Ishikawa (cell line): ENCODE results near the gene PGBD5.

Experiments
- CEBPB ChIP-seq: IDR thresholded peaks from 2 replicates; pipeline ENCODE4 v1.6.1; 2012
- CREB1 ChIP-seq: IDR thresholded peaks from 2 replicates; pipeline ENCODE4 v1.6.1; 2012; ENCODE audit warnings: low read depth
- EGR1 ChIP-seq: IDR thresholded peaks from 2 replicates; pipeline ENCODE4 v1.6.1; 2012
- EP300 ChIP-seq: IDR thresholded peaks from 2 replicates; pipeline ENCODE4 v1.6.1; 2012; ENCODE audit warnings: borderline replicate concordance
- FOXM1 ChIP-seq: IDR thresholded peaks from 2 replicates; pipeline ENCODE4 v1.6.1; 2012; ENCODE audit warnings: low read depth, borderline replicate concordance
- MAX ChIP-seq: IDR thresholded peaks from 2 replicates; pipeline ENCODE4 v1.6.1; 2012
- NFIC ChIP-seq: IDR thresholded peaks from 2 replicates; pipeline ENCODE4 v1.6.1; 2012
- RAD21 ChIP-seq: IDR thresholded peaks from 2 replicates; pipeline ENCODE4 v1.6.1; 2012; ENCODE audit warnings: low read depth
- REST ChIP-seq: IDR thresholded peaks from 2 replicates; pipeline ENCODE4 v1.6.1; 2012; ENCODE audit warnings: low read depth, mild to moderate bottlenecking
- TAF1 ChIP-seq: IDR thresholded peaks from 2 replicates; pipeline ENCODE4 v1.6.1; 2012; ENCODE audit warnings: low read depth, mild to moderate bottlenecking
- TCF12 ChIP-seq: IDR thresholded peaks from 2 replicates; pipeline ENCODE4 v1.6.1; 2012; ENCODE audit warnings: low read depth
- TEAD4 ChIP-seq: IDR thresholded peaks from 2 replicates; pipeline ENCODE4 v1.6.1; 2012
- USF1 ChIP-seq: IDR thresholded peaks from 2 replicates; pipeline ENCODE4 v1.6.1; 2012
- YY1 ChIP-seq: IDR thresholded peaks from 2 replicates; pipeline ENCODE4 v1.6.1; 2012; ENCODE audit warnings: low read depth
- ZBTB7A ChIP-seq: IDR thresholded peaks from 2 replicates; pipeline ENCODE4 v1.6.1; 2012; ENCODE audit warnings: low read depth

The PGBD5 gene

GRCh38 chr1:230322421-230322756 lies 103.7 kb downstream of the PGBD5 start:
- TF ChIP-seq NFIC, result no peak
- no peak for TF ChIP-seq YY1
- TF ChIP-seq CREB1, result no peak

GRCh38 chr1:230321741-230322420 lies 104.3 kb downstream of the PGBD5 start:
- no peak for TF ChIP-seq YY1
- no peak for TF ChIP-seq TCF12
- TF ChIP-seq RAD21, result no peak
- TF ChIP-seq ZBTB7A, result no peak
- TF ChIP-seq FOXM1, result no peak
- TF ChIP-seq REST, result no peak
- TF ChIP-seq EP300, result no peak
- no peak for TF ChIP-seq TEAD4
- TF ChIP-seq TAF1, result no peak

GRCh38 chr1:230321341-230321740 lies 104.8 kb downstream of the PGBD5 start:
- no peak for TF ChIP-seq REST
- TF ChIP-seq ZBTB7A, result no peak
- no peak for TF ChIP-seq CEBPB
- TF ChIP-seq FOXM1, result no peak
- TF ChIP-seq CREB1, result no peak
- no peak for TF ChIP-seq NFIC
- no peak for TF ChIP-seq TCF12
- no peak for TF ChIP-seq TEAD4
- no peak for TF ChIP-seq MAX
- no peak for TF ChIP-seq USF1
- TF ChIP-seq RAD21, result no peak

GRCh38 chr1:230320804-230321203 lies 105.3 kb downstream of the PGBD5 start:
- no peak for TF ChIP-seq EGR1
- TF ChIP-seq YY1, result no peak
- no peak for TF ChIP-seq RAD21
- TF ChIP-seq FOXM1, result no peak
- no peak for TF ChIP-seq NFIC
- TF ChIP-seq MAX, result no peak
- TF ChIP-seq CREB1, result no peak
- TF ChIP-seq EP300, result no peak
- TF ChIP-seq REST, result no peak
- no peak for TF ChIP-seq ZBTB7A
- no peak for TF ChIP-seq USF1
- TF ChIP-seq TCF12, result no peak
- no peak for TF ChIP-seq TEAD4
- TF ChIP-seq TAF1, result no peak
- TF ChIP-seq CEBPB, result no peak
